ENCODE results near the gene MOB3B. TPM values are rescaled to one million over a fixed set of nuclear protein-coding genes. Genes with fewer than 3 reads are reported as not detected.
A peak's percentile ranks its signal among the peaks of the same experiment; 100 is the strongest.

MOB3B gene
- total and polyA plus RNA-seq, 2 of the 13 experiments (the other 11 are each of a cell fraction or from before 2014, with no cell fraction given) = 0.03 to 0.09 TPM

GRCh38 chr9:27362447-27363210 is 167.0 kb downstream of the MOB3B start (continued):
- TF ChIP-seq TFDP1 (CRISPR knock-in tag; IDR thresholded peaks at IDR 0.05; ENCODE audit: borderline replicate concordance) (no peak), TOE1 (CRISPR knock-in tag; IDR thresholded peaks at IDR 0.05) (no peak)

GRCh38 chr9:27361492-27361891 is 168.1 kb downstream of the MOB3B start:
- Histone ChIP-seq H3K4me3 (replicated peaks in 1 of 3; ENCODE audit: insufficient read depth in 1 of 3, low read depth in 2 of 3, low read length in 3 of 3) (no peak overlapping the region), H2AFZ (ENCODE audit: low read length) (no peak overlapping the region), H3K27ac (ENCODE audit: extremely low read length, insufficient read depth, low read length) (no peak overlapping the region), H3K27me3 (ENCODE audit: control insufficient read depth in 1 of 2, insufficient read depth in 2 of 2, low read length in 2 of 2) (no peaks in the 10 kb centered on the region), H4K20me1 (ENCODE audit: insufficient read depth, low read length) (no peaks in the 10 kb centered on the region), H3K9ac (ENCODE audit: insufficient read depth, low read depth, low read length) (no peak overlapping the region), H3K4me1 (ENCODE audit: insufficient read depth, low read length) (peaks cover 12% of the 10 kb centered on the region), H3K4me2 (ENCODE audit: low read depth, low read length) (no peak overlapping the region), H3K79me2 (ENCODE audit: insufficient read depth, low read length) (no peaks in the 10 kb centered on the region), H3K36me3 (replicated peaks in 1 of 2; ENCODE audit: control insufficient read depth in 1 of 2, insufficient read depth in 2 of 2, low read length in 2 of 2) (no peaks in the 10 kb centered on the region), H3K9me3 (ENCODE audit: low read length) (no peaks in the 10 kb centered on the region)
- POLR2A ChIA-PET = no interaction called here
- intact Hi-C loops (cut with micrococcal nuclease; ENCODE audit: unreplicated experiment) (no loop called here), in situ Hi-C loops (cut with HindIII; ENCODE audit: extremely low pct_ligation_motif_present, low pct_unique_long_range_greater_than_20kb) (no loop called here)
- DNase-seq (ENCODE audit: low spot score) = no peak
- peak; percentile 79 for ATAC-seq
- CTCF ChIA-PET (ENCODE audit: low intra/inter-chr PET ratio, low total read pairs) = no interaction called here
- peak; percentile 28 for FAIRE-seq
- TF ChIP-seq HNF4G (IDR thresholded peaks at IDR 0.05; ENCODE audit: borderline replicate concordance, low read depth, low read length) = 0 out of 2 replicates have a peak, but pooled peaks have one; percentile 9
- no peak for TF ChIP-seq HNF4G (CRISPR knock-in tag; IDR thresholded peaks at IDR 0.05; ENCODE audit: borderline replicate concordance, low read depth)
- peak; percentile 30 for TF ChIP-seq HNF4A (CRISPR knock-in tag; IDR thresholded peaks at IDR 0.05)
- peak; percentile 75; the same call in 1 of the 2 replicates for TF ChIP-seq ZNF7 (CRISPR knock-in tag; IDR thresholded peaks at IDR 0.05)
- TF ChIP-seq PRDM15 (CRISPR knock-in tag; IDR thresholded peaks at IDR 0.05) = no peak
- 0% methylated on average over 4 of the region's 4 CpGs for WGBS (ENCODE audit: low lambda C conversion rate)
- no TSS peak for BruUV-seq (replicated peaks)

Data from HepG2 (cell line).